Amniotic epithelial cell (primary cell): ENCODE results near the gene MYL11.

Experiments used
- DNase-seq: peaks from one replicate; pipeline ENCODE4 v3.0.0-alpha.2; 2010; ENCODE audit warnings: low read depth

MYL11 gene

GRCh38 chr16:30371248-30371816 is 3.3 kb upstream of the MYL11 start:
- DNase-seq = no peak

GRCh38 chr16:30372038-30372712 is 2.4 kb upstream of the MYL11 start:
- no peak for DNase-seq

GRCh38 chr16:30372725-30373124 is 1.9 kb upstream of the MYL11 start:
- no peak for DNase-seq

- no peak for DNase-seq
These were observed 1.3 kb downstream of the MYL11 start for GRCh38 chr16:30375864-30376263.

- no peak for DNase-seq
These were observed 1.9 kb downstream of the MYL11 start for GRCh38 chr16:30376461-30376902.

DNA sequence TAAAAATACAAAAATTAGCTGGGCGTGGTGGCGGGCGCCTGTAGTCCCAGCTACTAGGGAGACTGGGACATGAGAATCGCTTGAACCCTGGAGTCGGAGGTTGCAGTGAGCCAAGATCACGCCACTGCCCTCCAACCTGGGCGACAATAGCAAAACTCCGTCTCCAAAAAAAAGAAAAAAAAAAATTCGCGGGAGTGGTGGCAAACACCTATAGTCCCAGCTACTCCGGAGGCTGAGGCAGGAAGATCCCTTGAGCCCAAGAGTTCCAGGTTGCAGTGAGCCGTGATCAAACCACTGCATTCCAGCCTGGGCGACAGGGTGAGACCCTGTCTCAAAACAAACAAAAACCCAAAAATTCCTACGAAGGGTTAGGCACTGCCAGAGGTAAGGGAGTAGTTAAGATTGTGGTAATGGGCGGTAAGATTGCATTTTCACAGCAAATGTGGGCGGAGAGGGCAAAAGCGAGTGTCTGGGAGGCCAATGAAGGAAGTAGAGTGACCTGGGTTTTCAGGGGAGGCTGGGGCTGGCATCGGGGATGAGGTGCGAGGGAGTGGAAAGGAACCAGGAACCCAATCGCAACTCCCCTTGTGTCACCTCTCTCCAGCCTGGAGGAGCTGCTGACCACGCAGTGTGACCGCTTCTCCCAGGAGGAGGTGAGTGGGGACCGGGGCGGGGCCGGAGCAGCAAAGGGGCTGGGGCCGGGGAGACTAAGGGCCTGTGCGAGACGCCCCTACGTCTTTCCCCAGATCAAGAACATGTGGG is 2.6 kb downstream of the MYL11 start:
- no peak for DNase-seq

DNA sequence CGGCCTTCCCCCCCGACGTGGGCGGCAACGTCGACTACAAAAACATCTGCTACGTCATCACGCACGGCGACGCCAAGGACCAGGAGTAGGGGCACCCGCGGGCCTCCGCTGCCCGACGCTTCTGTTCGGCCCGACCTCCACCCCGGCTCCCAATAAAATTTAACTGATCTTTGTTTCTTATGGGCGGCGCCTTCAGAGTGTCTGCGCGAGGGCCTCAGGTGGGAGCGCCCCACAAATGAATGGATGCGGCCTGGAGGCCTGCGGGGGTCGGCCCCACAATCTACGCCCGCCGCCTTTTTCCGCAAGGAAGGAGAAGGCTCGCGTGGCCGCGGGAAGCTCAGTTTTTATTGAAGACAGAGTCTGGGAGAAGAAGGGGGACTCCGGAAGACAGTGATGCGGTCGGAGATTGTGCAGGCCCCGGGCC is 3.2 kb downstream of the MYL11 start:
- DNase-seq = peak; percentile 86

GRCh38 chr16:30378236-30379157 is 3.9 kb downstream of the MYL11 start:
- peak; percentile 95 for DNase-seq

DNA sequence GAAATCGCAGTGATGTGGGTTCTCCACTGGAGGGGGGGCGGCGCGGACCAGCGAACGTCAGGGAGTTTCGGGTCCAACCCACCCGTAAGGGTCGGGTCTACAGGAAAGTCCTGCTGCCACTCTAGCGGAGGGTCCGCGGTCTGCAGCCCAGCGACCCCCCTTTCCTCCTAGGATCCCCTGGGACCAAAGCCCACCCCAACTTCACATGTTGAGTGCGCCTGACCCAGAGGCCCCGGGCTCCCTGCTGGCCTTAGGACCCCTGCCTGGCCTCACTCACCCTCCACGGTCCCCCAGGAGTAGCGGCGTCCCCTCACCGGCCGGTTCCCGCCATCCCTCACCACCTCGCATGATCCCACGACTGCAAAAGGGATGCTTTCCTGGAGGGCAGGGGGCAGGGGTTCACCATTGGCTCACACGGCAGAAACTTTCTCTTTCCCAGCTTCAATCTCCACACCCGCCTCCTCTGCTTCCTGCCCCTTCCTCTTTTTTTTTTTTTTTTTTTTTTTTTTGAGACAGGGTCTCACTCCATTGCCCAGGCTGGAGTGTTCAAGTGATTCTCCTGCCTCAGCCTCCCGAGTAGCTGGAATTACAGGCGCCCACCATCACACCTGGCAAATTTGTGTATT is 4.7 kb downstream of the MYL11 start:
- no peak for DNase-seq

GRCh38 chr16:30380072-30380802 is 5.6 kb downstream of the MYL11 start:
- DNase-seq = no peak

GRCh38 chr16:30380803-30381208 is 6.2 kb downstream of the MYL11 start:
- no peak for DNase-seq

- DNase-seq = no peak
These were observed 6.9 kb downstream of the MYL11 start for GRCh38 chr16:30381291-30382041.

DNA sequence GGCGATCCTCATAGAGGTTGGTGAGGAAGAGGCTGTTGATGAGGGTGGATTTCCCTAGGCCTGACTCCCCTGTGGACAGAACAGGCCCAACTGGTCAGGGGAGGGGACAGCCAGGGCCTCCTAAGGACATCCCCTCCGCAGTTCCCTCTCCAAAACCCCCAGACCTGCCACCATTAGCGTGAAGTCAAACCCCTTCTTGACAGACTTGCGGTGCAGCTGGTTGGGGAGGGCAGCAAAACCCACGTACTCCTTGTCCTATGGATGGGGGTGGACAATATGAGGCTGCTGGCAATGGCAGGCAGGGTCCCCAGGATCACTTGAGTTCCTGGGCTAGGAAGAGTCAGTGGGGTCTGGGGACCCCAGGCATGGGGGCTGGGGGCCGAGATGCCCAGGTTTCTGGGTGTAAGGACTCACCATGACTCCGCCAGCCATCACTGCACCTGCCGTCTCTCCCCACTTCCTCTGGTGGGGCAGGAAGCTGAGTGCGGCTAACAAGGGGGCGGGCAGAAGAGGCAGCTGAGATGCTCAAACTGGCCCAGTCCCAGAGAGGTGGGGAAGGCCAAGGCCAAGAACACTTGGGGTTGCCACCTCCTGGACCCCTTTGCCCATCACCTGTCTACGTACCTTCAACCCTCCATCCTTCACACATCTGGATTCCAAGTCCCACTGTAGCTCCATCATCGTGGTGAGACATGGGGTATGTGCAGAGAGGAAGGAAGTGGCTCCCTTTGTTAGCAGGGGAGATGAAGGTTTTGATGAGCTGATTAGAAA is 7.7 kb downstream of the MYL11 start, which contains the start of gene SEPTIN1:
SEPTIN1 (minus strand) TSS at position 451 of the 771 bp plus-strand sequence; CDS start at position 432, 19 bp downstream.
- DNase-seq = no peak

- DNase-seq = no peak
These were observed 8.9 kb downstream of the MYL11 start for GRCh38 chr16:30383521-30383920.

- peak; percentile 22 for DNase-seq
These were observed 20.1 kb downstream of the MYL11 start for GRCh38 chr16:30394592-30395154.

DNA sequence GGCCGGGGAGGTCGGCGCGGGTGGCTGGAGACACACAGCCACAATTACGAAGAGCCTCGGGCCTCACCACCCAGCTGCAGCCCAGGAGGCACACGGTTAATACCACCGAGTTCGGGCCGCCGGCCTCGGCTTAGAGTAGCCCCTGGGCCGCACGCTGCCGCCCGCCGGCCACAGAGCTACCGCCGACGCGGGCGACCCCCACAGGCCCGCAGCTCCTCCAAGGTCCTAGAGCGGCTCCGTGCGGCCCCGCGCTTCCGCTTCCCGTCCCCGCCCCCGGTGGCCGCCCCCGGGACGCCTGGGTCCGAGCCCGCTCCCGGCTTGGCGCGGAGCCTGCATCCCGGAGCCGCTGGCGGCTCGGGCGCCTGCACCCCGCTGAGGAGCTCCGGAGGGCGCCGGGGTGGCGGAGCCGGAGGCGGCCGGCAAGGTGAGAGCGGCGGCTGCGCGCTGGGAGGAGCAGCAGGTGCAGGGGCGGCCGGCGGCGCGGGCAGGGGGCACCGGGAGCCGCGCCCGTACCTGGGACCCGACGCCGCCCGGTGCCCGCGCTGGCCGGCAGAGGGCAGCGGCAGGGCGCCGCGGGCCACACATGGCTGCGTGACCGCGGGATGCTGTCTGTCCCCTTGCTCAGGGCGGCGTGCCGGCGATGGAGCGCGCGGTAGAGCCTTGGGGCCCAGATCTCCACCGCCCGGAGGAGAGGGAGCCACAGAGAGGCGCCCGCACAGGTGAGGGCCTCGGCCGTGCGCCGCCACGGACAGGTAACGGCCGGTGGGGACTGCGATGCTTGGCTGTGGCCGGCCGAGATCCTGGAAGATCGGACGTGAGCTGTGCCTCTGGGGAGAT is 20.8 kb downstream of the MYL11 start, which contains the start of gene ZNF48:
ZNF48 (plus strand) TSS at position 266 of the 837 bp plus-strand sequence; CDS start at position 641, 375 bp downstream.
- peak; percentile 92 for DNase-seq

DNA sequence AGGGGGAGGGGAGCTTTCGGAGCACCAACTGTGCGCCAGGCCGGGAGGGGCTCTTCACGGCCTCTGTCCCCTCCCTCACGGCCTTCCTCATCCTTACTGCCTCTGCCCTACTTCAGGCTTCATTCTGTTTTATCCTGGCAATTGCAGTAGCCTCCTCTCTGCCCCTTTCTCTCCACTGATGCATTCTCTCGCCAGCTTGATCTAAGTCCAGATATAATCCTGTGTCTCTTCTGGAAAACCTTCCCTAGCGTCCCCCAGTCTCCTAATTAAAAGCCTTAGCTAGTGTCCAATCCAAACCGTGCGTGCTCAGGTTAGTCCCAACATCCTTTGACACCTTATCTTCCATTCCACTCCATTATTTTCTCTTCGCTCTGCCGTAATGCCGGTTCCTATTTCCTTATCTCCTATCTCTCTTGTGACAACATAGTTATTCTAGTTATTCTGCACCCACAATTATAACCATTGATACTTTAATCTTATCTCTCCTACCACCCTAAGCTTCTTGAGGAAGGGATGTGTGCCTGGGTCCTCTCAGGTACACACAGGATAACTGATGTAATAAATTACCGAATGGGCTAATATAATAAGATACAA is 21.5 kb downstream of the MYL11 start:
- DNase-seq = no peak
